GM21528 (cell line): ENCODE measurements around the gene CLSTN3.
"Not testable (repeated sequence)": the region's sequence is repeated elsewhere in the genome, so short reads cannot be mapped to it uniquely, and the experiment has no call there.

Experiments used
- ATAC-seq: cut with Tn5 transposase; IDR thresholded peaks from one replicate; pipeline ENCODE4 v1.9.1; 2021; ENCODE audit warnings: mild to moderate bottlenecking, moderate library complexity; ENCODE audit not compliant: unreplicated experiment, low FRiP score

CLSTN3 gene

DNA sequence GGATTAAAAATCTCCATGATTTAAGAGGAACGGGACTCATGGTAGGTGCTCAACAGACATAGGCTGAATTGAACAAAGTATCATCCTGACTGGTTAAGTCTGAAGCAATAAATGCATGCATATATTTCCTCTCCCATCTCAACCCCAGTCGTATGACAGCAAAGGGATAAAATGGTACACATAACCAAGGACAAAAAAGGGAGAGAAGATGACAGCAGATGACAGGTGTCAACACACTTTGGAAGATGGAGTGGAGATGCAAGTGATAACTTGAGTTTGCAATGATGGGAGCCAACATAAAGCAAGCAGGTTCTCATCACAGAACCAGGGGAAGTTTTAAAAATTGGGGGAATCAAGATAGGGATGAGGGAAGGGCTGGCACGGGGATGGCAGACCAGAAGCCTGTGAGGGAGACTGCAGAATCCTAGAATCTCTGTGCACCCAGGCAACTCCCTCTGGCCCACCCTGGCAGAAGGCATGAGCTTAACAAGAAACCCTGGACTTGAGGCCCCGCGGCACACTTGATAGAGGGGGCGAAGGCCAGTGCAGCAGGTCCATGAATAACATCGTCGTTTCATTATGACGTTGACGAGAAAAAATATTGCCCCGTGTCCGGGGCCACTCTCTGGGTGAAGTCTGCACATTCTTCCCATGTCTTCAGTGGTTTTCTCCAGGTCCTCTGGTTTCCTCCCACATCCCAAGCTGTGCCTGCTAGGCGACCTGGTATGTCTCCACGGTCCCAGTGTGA lies 26.2 kb upstream of the CLSTN3 start:
- ATAC-seq = no peak

GRCh38 chr12:7106082-7106481 lies 24.1 kb upstream of the CLSTN3 start:
- no peak for ATAC-seq

DNA sequence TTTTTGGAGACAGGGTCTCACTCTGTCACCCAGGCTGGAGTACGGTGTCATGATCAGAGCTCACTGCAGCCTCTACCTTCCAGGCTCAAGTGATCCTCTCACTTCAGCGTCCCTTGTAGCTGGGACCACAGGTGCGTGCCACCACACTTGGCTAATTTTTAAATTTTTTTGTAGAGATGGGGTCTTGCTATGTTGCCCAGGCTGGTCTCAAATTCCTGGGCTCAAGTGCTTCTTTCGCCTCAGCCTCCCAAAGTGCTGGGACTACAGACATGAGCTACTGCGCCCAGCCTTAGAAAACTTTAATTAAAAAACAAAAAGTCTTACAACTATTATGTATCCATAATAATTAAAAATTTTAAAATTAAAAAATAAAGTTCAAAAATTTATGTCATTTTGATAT lies 23.0 kb upstream of the CLSTN3 start:
- not testable (repeated sequence) for ATAC-seq

DNA sequence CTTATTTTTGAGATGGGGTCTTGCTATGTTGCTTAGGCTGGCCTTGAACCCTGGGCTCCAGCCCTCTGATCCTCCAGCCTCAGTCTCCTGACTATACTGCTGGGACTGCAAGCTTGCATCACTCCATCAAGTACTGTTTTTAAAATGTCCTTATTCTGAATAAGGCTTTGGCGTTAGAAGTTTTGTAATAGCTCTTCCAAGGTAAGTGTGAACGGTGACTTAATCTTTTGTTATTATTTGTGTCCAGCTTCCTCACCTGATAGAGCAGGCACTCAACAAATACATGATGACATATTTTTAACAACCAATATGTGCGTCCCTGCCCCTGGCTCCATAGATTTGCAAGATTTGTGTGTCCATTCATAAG lies 22.6 kb upstream of the CLSTN3 start:
- ATAC-seq = no peak

DNA sequence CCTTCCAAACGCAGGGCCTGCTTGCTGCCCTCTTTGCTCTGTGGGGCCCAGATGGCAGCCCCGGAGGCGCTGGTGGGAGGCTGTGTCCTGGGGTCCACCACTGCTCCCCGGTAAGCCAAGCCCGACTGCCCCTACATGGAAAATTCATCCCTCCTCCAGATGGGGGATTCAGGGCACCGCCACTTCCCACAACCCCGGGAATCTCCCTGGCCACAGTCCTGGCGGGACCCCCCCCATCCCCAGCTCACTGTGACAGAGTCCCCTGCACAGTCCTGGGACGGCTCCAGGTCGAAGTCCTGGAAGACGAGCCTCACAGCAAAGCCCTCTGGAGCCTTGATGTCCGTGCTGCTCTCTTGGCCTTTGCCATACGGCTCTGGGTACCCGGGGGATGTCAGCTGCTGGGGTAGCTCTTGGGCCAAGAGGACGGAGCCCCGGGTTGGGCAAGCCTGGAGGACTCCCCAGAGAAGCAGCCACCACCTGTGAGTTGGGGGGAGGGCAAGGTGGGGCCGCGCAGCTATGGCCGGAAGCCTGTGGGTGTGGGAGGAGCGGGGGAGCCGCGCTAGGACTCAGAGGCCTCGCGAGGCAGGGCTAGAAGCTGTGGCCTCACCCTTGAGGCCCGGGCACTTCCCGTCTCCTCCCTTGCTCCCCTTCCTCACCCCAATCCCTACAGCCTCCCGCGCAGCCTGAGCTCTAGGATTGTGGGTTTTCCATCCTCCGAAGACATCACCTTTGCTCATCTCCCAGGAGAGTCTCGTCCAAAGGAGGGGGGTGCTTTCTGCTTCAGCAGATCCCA lies 22.0 kb upstream of the CLSTN3 start:
- peak; percentile 87 for ATAC-seq

DNA sequence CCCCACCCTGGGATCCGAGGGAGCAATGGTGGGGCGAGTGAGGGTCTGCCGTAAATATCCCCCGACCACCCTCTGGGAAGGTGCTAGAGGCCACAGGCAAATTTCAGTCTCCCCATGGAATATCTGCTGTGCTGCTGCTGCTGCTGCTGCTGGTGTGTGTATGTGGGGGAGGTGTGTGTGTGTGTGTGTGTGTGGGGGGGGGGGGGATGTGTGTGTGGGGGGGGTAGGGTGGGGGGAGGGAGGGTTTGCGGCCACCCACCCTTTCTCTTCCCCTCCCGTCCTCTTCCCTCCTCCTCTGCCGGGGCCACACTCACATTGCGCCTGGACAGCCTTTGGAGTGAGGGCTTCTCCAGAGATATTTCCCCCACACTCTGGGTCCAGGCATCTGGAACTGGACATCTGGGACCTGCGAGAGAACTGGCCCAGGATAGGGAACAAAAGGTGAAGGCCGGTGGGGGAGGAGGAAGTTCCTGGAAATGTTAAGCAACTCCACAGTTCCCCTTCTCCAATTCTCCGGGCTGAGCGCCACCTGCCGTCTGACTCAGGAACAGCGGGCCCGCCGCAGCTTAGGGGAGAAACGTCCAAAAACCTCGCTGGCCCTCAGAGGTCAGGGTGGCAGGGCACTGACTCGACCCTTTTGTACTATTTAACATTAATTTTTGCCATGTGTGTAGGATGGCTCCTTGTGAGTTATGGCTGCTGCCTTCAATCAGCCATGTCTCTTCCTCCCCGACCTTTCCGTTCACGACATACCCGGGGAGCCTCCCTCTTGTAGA lies 21.2 kb upstream of the CLSTN3 start, which contains the start of gene C1RL:
TSS of gene C1RL (minus strand) at position 419 of the 776 bp plus-strand sequence. CDS start at position 385, 34 bp downstream.
- ATAC-seq = peak; percentile 15

GRCh38 chr12:7109572-7109920 lies 20.6 kb upstream of the CLSTN3 start:
- ATAC-seq = no peak

DNA sequence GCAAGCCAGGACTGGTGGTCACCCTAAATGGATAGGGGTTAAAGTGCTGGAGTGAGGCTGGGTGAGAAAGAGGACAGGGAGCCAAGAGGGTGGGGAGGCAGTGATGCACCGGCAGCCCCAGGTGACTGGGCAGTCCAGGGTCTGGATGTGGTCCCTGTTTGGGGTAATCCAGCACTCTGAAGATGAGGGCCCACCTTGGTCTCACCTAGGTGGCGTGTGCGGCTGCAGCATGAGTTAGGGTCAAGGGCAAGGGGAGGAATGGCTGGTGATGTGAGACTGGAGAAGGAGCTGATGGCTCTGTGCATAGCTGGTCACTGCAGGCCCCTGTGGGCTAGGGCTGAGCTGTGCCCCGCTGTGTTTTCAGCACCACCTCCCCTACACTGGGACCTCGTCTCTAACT lies 19.5 kb upstream of the CLSTN3 start:
- no peak for ATAC-seq

DNA sequence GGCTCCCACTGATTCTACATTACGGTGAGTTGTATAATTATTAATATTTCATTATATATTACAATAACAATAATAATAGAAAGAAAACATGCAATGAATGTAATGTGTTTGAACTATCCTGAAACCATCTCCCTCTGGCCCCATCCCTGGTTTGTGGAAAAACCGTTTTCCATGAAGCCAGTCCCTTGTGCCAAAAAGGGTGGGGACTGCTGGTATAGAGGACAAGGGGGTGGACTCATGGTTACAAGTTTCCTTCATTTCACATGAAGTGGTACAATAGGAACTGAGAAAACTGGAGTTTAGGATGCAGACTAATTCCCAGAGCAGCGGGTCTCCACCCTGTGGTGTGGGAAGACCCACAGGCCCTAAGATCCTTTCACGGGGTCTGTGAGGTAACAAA lies 18.1 kb upstream of the CLSTN3 start:
- ATAC-seq = no peak

GRCh38 chr12:7113389-7113871 lies 16.7 kb upstream of the CLSTN3 start:
- no peak for ATAC-seq

- no peak for ATAC-seq
These were observed 16.2 kb upstream of the CLSTN3 start for GRCh38 chr12:7114008-7114407.

DNA sequence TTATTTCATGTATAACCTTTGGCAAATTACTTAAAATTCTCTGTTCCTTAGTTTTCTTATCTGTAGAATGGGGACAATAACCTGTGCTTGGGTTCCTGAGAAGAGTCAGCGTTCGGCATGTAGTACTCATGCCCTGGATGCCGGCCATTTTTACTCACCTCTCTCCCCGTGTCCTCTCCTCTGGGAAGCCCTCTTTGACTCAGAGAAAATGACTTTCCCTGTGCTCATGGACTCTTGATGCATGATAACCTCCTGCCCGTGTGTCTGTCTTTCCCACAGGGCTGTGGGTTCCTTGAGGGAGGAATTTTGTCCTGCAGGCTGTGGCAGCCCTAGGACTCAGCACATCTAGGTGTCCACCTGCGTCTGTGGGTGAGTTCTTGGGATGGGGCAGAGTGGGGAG lies 15.3 kb upstream of the CLSTN3 start:
- ATAC-seq = no peak

DNA sequence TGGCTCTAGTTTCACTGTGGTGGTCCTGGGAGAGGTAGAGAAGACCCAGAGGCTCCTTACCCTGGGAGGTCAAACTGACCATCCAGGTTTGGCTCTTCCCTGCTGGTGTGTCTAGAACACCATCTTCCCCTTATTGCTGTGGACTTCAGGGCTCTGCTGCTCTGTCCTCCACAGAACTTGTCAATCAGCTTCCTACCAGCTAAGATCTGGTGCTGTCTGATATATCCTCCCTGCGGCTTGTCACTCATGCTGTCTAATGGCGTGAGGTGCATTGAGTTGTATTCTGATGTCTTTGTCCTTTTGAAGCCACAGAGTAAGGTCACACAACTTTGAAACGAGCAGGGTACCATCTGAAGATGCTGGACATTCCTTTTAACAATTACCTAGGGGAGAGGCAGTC lies 14.0 kb upstream of the CLSTN3 start:
- no peak for ATAC-seq

DNA sequence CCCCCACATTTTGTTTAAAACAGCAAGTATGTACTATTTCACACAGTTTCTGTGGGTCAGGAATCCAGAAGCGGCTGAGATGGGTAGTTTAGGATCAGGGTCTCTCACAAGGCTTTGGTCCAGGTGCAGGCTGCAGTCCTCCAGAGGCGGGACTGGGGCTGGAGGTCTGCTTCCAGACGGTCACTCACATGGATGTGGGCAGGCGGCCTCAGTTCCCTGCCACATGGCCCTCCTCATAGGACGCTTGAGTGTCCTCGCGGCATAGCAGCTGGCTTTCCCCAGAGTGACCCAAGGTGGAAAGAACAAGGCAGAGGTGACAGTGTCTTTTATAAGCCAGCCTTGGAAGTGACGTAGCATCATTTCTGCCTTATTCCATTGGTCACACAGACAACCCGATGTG lies 13.3 kb upstream of the CLSTN3 start:
- ATAC-seq = no peak

GRCh38 chr12:7117670-7118069 lies 12.5 kb upstream of the CLSTN3 start:
- ATAC-seq = no peak

DNA sequence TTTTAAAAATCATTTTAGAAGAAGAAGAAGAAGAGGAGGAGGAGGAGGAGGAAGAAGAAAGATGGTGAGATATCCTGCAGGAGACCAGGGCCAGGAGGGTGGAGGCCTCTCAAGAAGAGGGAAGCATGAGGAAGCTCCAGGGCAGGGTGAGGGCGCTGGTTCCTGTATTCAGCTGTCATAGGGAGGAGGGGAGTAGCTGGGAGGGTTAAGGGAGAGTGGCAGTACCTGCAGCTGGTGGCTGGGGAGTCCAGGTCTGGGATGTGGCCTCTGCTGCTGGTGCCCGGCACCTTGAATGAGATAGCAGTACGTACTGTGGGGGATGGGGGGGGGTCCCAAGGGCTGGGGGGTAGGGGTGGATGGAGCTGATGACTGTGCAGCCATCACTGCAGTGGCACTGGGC lies 11.3 kb upstream of the CLSTN3 start:
- ATAC-seq = no peak

- ATAC-seq = no peak
These were observed 10.0 kb upstream of the CLSTN3 start for GRCh38 chr12:7120166-7120565.

DNA sequence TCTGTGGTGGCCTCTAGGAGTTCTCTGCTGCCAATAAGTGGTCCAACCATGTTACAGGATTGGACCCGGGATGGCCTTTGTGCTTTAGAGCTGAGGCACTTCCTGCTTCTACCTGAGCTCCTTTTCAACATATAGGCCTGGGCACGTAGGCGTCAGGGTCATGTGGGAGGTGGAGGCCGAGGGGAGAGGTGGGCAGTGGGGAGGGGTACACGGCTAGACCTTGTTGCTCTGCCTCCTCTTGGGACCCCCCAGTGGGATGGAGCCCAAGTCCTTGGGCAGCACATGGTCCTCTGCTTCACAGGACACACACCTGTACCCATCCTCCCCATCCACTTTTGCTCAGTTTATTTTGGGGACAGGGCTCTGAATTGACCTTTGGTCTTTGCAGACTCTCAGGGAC lies 8.8 kb upstream of the CLSTN3 start:
- no peak for ATAC-seq

DNA sequence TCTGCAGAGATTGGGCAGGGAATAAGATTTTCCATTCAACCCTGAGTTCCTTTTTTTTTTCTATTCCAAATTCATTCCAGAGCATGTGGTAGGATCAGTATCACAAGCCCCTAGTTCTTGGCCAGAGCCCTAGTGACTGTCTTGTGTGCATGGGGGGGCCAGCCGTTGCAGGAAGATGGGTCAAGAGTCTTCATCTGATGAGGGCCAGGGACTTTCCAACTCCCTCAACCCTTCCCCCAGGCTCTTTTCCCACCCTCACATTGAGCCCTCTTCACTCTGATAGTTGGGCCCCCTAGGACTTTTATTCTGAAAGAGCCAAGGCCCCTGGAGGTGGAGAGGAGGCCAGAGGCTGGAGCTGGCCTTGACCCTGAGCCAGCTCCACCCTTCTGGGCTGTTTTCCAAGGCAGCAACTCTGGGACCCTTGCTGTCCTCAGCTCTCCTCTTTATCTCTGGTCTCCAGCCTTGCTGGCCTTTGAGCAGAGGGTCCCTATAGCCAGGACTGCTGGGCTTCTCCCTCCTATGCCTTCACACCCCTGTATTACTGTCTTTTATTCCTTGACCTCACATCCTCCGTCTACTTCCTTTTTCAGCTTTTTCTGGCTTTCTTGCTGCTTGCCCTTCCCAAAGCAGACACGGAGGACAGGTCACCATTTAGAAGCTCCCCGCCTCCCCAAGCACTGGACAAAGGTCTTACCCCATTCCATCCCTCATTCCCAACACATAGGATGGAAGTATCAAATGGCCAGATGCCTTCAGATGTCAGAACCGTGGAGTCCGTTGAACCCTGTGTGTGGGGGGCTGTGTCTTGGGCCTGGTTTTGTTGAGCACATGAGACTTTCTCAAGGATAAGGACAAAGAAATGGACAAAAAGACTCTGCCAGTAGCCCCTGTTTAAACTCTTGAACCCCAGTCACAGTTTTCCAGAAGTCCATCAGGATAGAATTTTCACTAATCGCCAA lies 7.1 kb upstream of the CLSTN3 start:
- ATAC-seq = no peak
